Upper lobe of left lung (tissue), 4 donors: ENCODE results near the gene AGPAT4.

Experiments used
- POLR2A ChIP-seq, 4 donors: fragments of 450-650 bp; IDR thresholded peaks; one replicate each; pipeline ENCODE4 v1.5.1; 2016 to 2017; ENCODE audit warnings: antibody characterized with exemption in 4 of 4, mild to moderate bottlenecking in 2 of 4
- POLR2AphosphoS5 ChIP-seq, 2 donors: sonication (generic); formaldehyde crosslinking; IDR thresholded peaks; one replicate each; pipeline ENCODE4 v1.5.1; 2017; ENCODE audit warnings: antibody characterized with exemption in 2 of 2
- TF ChIP-seq, protein P1 (sequence below), 6 experiments: fragments of 450-650 bp in 4 of 6; fragments of 200-600 bp in 2 of 6; sonication (generic) in 2 of 6; IDR thresholded peaks; one replicate each; pipeline ENCODE4 v1.5.1; 2016 to 2019; ENCODE audit warnings: antibody characterized with exemption in 6 of 6

DNA sequence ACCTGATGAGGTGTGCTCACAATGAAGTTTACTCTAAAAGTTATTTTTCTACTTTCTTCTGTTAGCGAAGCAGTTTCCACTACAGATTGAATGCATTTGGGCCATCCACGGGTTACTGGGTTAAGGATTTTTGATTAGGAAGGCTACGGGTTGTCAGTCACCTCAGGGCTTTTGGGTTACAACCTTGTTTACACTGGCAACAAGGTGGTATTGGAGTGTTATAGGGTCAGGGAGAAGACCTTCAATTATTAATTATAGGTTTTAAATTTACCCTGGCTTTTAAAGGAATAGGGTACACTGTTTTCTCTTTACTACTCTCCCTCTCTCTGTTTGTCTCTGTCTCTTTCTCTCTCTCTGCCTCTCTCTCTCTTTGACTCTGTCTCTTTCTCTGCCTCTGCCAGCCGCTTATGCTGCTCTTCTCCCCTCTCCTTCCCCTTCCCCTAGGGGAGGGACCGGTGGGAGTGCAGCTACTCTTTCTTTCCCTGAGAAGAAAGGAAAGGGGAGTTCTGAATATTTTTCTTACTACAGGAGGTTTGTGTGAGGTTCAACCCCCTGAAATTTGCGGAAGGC lies 40.2 kb upstream of the AGPAT4 start:
- TF ChIP-seq, protein P1, sequence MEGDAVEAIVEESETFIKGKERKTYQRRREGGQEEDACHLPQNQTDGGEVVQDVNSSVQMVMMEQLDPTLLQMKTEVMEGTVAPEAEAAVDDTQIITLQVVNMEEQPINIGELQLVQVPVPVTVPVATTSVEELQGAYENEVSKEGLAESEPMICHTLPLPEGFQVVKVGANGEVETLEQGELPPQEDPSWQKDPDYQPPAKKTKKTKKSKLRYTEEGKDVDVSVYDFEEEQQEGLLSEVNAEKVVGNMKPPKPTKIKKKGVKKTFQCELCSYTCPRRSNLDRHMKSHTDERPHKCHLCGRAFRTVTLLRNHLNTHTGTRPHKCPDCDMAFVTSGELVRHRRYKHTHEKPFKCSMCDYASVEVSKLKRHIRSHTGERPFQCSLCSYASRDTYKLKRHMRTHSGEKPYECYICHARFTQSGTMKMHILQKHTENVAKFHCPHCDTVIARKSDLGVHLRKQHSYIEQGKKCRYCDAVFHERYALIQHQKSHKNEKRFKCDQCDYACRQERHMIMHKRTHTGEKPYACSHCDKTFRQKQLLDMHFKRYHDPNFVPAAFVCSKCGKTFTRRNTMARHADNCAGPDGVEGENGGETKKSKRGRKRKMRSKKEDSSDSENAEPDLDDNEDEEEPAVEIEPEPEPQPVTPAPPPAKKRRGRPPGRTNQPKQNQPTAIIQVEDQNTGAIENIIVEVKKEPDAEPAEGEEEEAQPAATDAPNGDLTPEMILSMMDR (IDR thresholded peaks at IDR 0.05), result no peak
- TF ChIP-seq POLR2A (IDR thresholded peaks at IDR 0.05) (no peak), POLR2AphosphoS5 (IDR thresholded peaks at IDR 0.05) (no peak)
